Measurements from ENCODE around the gene ARL5A. TPM values are rescaled to one million over a fixed set of nuclear protein-coding genes. Genes with fewer than 3 reads are reported as not detected.
"Not testable (repeated sequence)": the region's sequence is repeated elsewhere in the genome, so short reads cannot be mapped to it uniquely, and the experiment has no call there.

The ARL5A gene
- total RNA-seq, 2 experiments from 2014 or later, result 78.1 to 91.4 TPM

DNA sequence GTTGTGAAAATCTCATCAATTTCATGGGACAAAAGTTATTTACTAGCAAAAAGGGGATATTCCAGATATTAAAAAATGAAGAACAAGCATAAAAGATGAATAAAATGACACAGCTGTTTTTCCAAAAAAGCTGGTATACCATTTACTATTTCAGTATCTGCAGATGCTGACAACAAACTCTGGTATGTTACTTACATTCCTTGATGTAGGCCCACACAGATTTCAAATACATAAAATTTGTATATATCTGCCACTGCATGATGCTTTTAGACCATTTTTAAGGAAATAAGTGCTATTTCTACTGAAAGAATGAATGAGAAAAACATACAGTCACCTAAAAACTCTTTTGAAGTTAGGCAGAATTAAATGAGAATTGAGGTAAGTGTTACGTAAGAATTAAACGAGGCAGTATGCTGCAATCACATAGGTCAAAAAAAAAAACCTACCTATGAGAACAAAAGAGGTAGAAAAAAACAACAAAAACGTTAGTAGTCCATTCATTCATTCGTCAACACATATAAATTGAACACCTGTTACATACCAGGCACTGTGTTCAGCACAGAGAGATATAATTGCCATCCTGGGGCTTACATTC lies 32.5 kb downstream of the ARL5A start:
- no peak for DNase-seq (ENCODE audit: low spot score)
- POLR2A ChIA-PET, result no interaction called here

GRCh38 chr2:151794422-151794821 lies 33.8 kb downstream of the ARL5A start:
- POLR2A ChIA-PET, result interaction anchor here (0.7 kb wide), 1 partner anchor 995 kb away, joined by 8 read pairs; no protein-coding TSS in a partner anchor
- CTCF ChIA-PET (ENCODE audit: unreplicated experiment); H3K79me2 ChIP-seq (ENCODE audit: insufficient read depth, low read depth, low read length): not testable (repeated sequence)

More for the DNA sequence above, 32.5 kb downstream of the ARL5A start:
- intact Hi-C loops (cut with micrococcal nuclease; ENCODE audit: unreplicated experiment), result no loop called here
- Histone ChIP-seq H2AFZ (ENCODE audit: low read length) (no peak overlapping the region), H3K4me3 (ENCODE audit: low read depth, low read length, poor library complexity, severe bottlenecking) (no peak overlapping the region), H3K79me2 (ENCODE audit: insufficient read depth, low read depth, low read length) (no peaks in the 10 kb centered on the region), H3K9me3 (ENCODE audit: low read length) (peaks cover 4% of the 10 kb centered on the region; the same call in 1 of the 2 replicates), H3K27ac (ENCODE audit: low read depth, low read length, poor library complexity, severe bottlenecking) (no peak overlapping the region), H4K20me1 (ENCODE audit: insufficient read depth, low read length) (no peaks in the 10 kb centered on the region), H3K9me2 (ENCODE audit: insufficient read depth, low read length) (no peaks in the 10 kb centered on the region), H3K4me2 (ENCODE audit: low read length) (no peak overlapping the region), H3K4me1 (ENCODE audit: insufficient read depth, low read length, poor library complexity, severe bottlenecking) (peaks cover 2% of the 10 kb centered on the region), H3K36me3 (ENCODE audit: insufficient read depth, low read length) (peaks cover 26% of the 10 kb centered on the region; the same call in 1 of the 2 replicates)
- no peak for TF ChIP-seq CTCF (conservative IDR thresholded peaks at IDR 0.05; ENCODE audit: low read length)
- TF ChIP-seq EZH2phosphoT487 (IDR thresholded peaks at IDR 0.05; ENCODE audit: borderline replicate concordance, low read depth, low read length), result no peak
- no TSS peak for BruUV-seq (replicated peaks)
- CTCF ChIA-PET (ENCODE audit: unreplicated experiment), result no interaction called here

DNA sequence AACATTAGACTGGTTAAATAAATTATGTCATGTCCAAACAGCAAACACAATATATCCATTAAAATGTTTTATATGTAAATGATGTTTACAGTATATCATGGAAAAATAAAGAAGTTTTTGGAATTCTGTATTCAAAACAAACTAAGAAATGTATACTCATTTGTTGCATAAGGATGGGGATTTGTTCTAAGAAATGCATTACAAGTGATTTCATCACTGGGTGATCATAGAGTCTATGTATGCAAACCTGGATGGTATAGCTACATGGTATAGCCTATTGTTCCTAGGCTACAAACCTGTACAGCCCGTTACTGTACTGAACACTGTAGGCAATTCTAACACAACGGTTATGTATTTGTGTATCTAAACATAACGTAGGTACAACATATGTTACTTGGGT lies 35.1 kb downstream of the ARL5A start:
- no peak for DNase-seq (ENCODE audit: low spot score)
- Histone ChIP-seq H3K36me3 (ENCODE audit: insufficient read depth, low read length) (0 out of 2 replicates have a peak, but pooled peaks cover 15% of the 10 kb centered on the region), H3K4me3 (ENCODE audit: low read depth, low read length, poor library complexity, severe bottlenecking) (no peak overlapping the region), H3K9me2 (ENCODE audit: insufficient read depth, low read length) (no peaks in the 10 kb centered on the region), H3K4me1 (ENCODE audit: insufficient read depth, low read length, poor library complexity, severe bottlenecking) (no peaks in the 10 kb centered on the region), H3K9me3 (ENCODE audit: low read length) (peaks cover 4% of the 10 kb centered on the region; the same call in 1 of the 2 replicates), H3K27ac (ENCODE audit: low read depth, low read length, poor library complexity, severe bottlenecking) (no peak overlapping the region), H3K79me2 (ENCODE audit: insufficient read depth, low read depth, low read length) (no peaks in the 10 kb centered on the region), H4K20me1 (ENCODE audit: insufficient read depth, low read length) (no peaks in the 10 kb centered on the region), H2AFZ (ENCODE audit: low read length) (no peak overlapping the region), H3K4me2 (ENCODE audit: low read length) (no peak overlapping the region)
- TF ChIP-seq CTCF (conservative IDR thresholded peaks at IDR 0.05; ENCODE audit: low read length), result no peak
- BruUV-seq (replicated peaks), result no TSS peak
- ChIA-PET POLR2A (interaction anchor here (0.9 to 1.0 kb wide), 2 partner anchors 13 to 32 kb away, joined by 3 read pairs; no protein-coding TSS in a partner anchor), CTCF (ENCODE audit: unreplicated experiment) (no interaction called here)
- intact Hi-C loops (cut with micrococcal nuclease; ENCODE audit: unreplicated experiment), result no loop called here

More at GRCh38 chr2:151794422-151794821, 33.8 kb downstream of the ARL5A start:
- BruUV-seq (replicated peaks); H4K20me1 ChIP-seq (ENCODE audit: insufficient read depth, low read length); H3K4me3 ChIP-seq (ENCODE audit: low read depth, low read length, poor library complexity, severe bottlenecking); H3K4me2 ChIP-seq (ENCODE audit: low read length); DNase-seq (ENCODE audit: low spot score); H3K4me1 ChIP-seq (ENCODE audit: insufficient read depth, low read length, poor library complexity, severe bottlenecking); H3K9me3 ChIP-seq (ENCODE audit: low read length); H2AFZ ChIP-seq (ENCODE audit: low read length); H3K9me2 ChIP-seq (ENCODE audit: insufficient read depth, low read length); H3K27ac ChIP-seq (ENCODE audit: low read depth, low read length, poor library complexity, severe bottlenecking); intact Hi-C loops (cut with micrococcal nuclease; ENCODE audit: unreplicated experiment): not testable (repeated sequence)
- peaks cover 15% of the 10 kb centered on the region; the same call in 1 of the 2 replicates for H3K36me3 ChIP-seq (ENCODE audit: insufficient read depth, low read length)
